PC-9 (cell line): ENCODE data around the gene ABCG4. TPM values are rescaled to one million over a fixed set of nuclear protein-coding genes. Genes with fewer than 3 reads are reported as not detected.
A peak's percentile ranks its signal among the peaks of the same experiment; 100 is the strongest.

ENCODE experiments used
- BruUV-seq: library from RNA; stranded (reverse); fragments of 400-500 nt; replicated peaks from 2 replicates; lab custom pipeline; 2021; lab: Mats Ljungman, UMichigan
- CTCF ChIA-PET: fragments of 300-600 bp; sonication (Branson Sonifier 250); formaldehyde crosslinking; loops from one replicate; lab custom pipeline; 2022; ENCODE audit warnings: antibody characterized with exemption; lab: Charles Lee
- POLR2A ChIA-PET: fragments of 300-600 bp; sonication (Branson Sonifier 250); formaldehyde crosslinking; loops from one replicate; lab custom pipeline; 2022; ENCODE audit warnings: antibody characterized with exemption; ENCODE audit not compliant: unreplicated experiment; lab: Charles Lee
- DNase-seq, 2 experiments: peaks; one replicate each; pipeline versions ENCODE4 v3.0.0 to v3.0.0-alpha.2; 2015 to 2022; ENCODE audit warnings: mixed read lengths in 1 of 2
- H2AFZ ChIP-seq: fragments of 200-600 bp; sonication (generic); 2 replicates; pipeline ENCODE4 v1.8.1; 2017; ENCODE audit warnings: antibody characterized with exemption
- H3F3A ChIP-seq: fragments of 200-600 bp; sonication (generic); 2 replicates; pipeline ENCODE4 v1.8.1; 2017; ENCODE audit warnings: antibody characterized with exemption, mild to moderate bottlenecking, low read depth; ENCODE audit not compliant: insufficient read depth
- H3K27ac ChIP-seq: fragments of 200-600 bp; sonication (generic); 2 replicates; pipeline ENCODE4 v1.6.1; 2016; ENCODE audit warnings: mixed run types
- H3K27me3 ChIP-seq: fragments of 200-600 bp; sonication (generic); 2 replicates; pipeline ENCODE4 v1.6.1; 2016; ENCODE audit warnings: low read depth, mixed run types; ENCODE audit not compliant: insufficient read depth
- H3K36me3 ChIP-seq: fragments of 200-600 bp; sonication (generic); 2 replicates; pipeline ENCODE4 v1.6.1; 2016; ENCODE audit warnings: low read depth, mixed run types
- H3K4me1 ChIP-seq: fragments of 200-600 bp; sonication (generic); replicated peaks from 2 replicates; pipeline ENCODE4 v1.6.1; 2016; ENCODE audit warnings: mixed run types; ENCODE audit not compliant: insufficient read depth
- H3K4me2 ChIP-seq: fragments of 200-600 bp; sonication (generic); 2 replicates; pipeline ENCODE4 v1.6.1; 2017; ENCODE audit warnings: mixed run types
- H3K4me3 ChIP-seq: fragments of 200-600 bp; sonication (generic); 2 replicates; pipeline ENCODE4 v1.6.1; 2016; ENCODE audit warnings: mixed run types
- H3K79me2 ChIP-seq: fragments of 200-600 bp; sonication (generic); 2 replicates; pipeline ENCODE4 v1.6.1; 2017; ENCODE audit warnings: low read depth, mixed run types
- H3K9me2 ChIP-seq: fragments of 200-600 bp; sonication (generic); 2 replicates; pipeline ENCODE4 v1.8.1; 2017; ENCODE audit warnings: mild to moderate bottlenecking; ENCODE audit not compliant: insufficient read depth
- H3K9me3 ChIP-seq: fragments of 200-600 bp; sonication (generic); 2 replicates; pipeline ENCODE4 v1.8.1; 2016; ENCODE audit warnings: low read depth; ENCODE audit not compliant: insufficient read depth
- H4K20me1 ChIP-seq: fragments of 200-600 bp; sonication (generic); 2 replicates; pipeline ENCODE4 v1.8.1; 2017; ENCODE audit not compliant: insufficient read depth
- EZH2 ChIP-seq: fragments of 200-600 bp; sonication (generic); IDR thresholded peaks from 2 replicates; pipeline ENCODE4 v1.8.0; 2017; ENCODE audit warnings: antibody characterized with exemption, low read depth
- intact Hi-C: fragments of 100-400 bp; cut with micrococcal nuclease; formaldehyde crosslinking; loops from one replicate; pipeline ENCODE4 v1.10.0; 2022; ENCODE audit not compliant: unreplicated experiment
- total RNA-seq: library from RNA; stranded (reverse); gene quantifications from 2 replicates; pipeline ENCODE4 v1.2.3, GENCODE V29; 2021
- TF ChIP-seq, protein P1 (sequence below): fragments of 200-600 bp; sonication (generic); conservative IDR thresholded peaks from 2 replicates; pipeline ENCODE4 v1.6.1; 2017; ENCODE audit warnings: mixed run types, antibody characterized with exemption, mild to moderate bottlenecking, moderate library complexity

The ABCG4 gene
- total RNA-seq, 1 experiment from 2014 or later, result 0.11 TPM

DNA sequence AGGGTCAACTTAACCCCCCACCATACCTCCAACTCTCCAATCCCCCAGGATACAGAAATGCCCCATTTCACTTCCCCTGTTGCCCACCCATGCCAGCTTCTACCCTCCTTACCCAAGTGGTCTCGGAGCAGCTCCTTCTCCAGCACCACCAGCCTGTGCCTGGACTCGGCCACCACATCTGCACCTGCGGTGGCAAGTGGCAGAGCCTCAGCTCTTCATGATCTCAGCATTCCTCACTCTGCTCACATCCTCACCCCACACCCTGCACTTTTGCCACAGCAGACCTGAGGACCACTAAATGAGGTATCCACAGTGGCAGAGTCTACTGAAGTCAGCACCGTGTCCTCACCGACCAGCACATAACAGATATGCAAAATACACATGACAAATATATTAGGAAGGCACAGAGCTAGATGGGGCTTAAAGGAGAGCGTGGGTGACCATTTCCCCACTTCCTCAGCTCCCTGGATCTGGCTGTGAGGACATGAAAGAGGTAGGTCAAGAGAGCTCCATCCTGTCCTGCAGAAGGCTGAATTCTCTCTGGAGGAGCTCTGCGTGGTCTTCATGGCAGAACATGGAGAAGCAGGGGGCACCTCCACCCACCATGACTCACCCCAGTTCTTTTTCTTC is 46.1 kb downstream of the ABCG4 start:
- Histone ChIP-seq H4K20me1 (no peaks in the 10 kb centered on the region), H2AFZ (no peak overlapping the region), H3K79me2 (no peaks in the 10 kb centered on the region), H3K27me3 (no peaks in the 10 kb centered on the region), H3K9me3 (no peaks in the 10 kb centered on the region; the same call in 1 of the 2 replicates), H3K36me3 (no peaks in the 10 kb centered on the region), H3K4me1 (peaks cover 35% of the 10 kb centered on the region), H3K9me2 (no peaks in the 10 kb centered on the region), H3K27ac (no peak overlapping the region), H3K4me2 (no peak overlapping the region), H3F3A (peaks cover 16% of the 10 kb centered on the region; the same call in 1 of the 2 replicates), H3K4me3 (no peak overlapping the region)
- no TSS peak for BruUV-seq
- POLR2A ChIA-PET, result interaction anchor here (0.7 kb wide), 1 partner anchor 165 kb away, joined by 3 read pairs; no protein-coding TSS in a partner anchor
- intact Hi-C loops, result loop anchor here (5.0 kb wide), 1 partner anchor 178 kb away; the partner anchor contains the start of genes RPS25 and TRAPPC4
- DNase-seq, result no peak
- CTCF ChIA-PET, result interaction anchor here (0.5 kb wide), 2 partner anchors 29 to 72 kb away, joined by 3 to 5 read pairs; no protein-coding TSS in a partner anchor
- no peak for TF ChIP-seq EZH2
- TF ChIP-seq, protein P1, sequence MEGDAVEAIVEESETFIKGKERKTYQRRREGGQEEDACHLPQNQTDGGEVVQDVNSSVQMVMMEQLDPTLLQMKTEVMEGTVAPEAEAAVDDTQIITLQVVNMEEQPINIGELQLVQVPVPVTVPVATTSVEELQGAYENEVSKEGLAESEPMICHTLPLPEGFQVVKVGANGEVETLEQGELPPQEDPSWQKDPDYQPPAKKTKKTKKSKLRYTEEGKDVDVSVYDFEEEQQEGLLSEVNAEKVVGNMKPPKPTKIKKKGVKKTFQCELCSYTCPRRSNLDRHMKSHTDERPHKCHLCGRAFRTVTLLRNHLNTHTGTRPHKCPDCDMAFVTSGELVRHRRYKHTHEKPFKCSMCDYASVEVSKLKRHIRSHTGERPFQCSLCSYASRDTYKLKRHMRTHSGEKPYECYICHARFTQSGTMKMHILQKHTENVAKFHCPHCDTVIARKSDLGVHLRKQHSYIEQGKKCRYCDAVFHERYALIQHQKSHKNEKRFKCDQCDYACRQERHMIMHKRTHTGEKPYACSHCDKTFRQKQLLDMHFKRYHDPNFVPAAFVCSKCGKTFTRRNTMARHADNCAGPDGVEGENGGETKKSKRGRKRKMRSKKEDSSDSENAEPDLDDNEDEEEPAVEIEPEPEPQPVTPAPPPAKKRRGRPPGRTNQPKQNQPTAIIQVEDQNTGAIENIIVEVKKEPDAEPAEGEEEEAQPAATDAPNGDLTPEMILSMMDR, result no peak

DNA sequence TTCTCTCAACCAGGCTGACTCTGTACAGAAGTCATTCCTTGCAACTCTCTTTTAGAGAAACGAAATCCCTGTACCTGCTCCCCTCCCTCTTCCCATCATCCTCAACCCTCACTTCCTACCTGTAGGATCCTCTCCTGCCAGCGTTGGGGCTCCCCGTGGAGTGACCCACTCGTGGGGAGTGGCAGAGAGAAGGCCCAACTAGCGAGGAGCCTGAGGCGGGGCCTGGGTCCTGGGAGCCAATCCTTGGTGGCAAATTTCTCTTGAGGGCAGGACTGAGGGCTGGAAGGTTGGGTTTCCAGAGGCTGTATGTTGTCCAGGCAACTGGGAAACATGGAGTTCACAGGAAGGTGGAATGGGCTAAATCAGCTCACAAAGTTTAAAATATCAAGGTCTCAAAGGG is 46.8 kb downstream of the ABCG4 start:
- peaks cover 27% of the 10 kb centered on the region for H3K4me1 ChIP-seq
- no peaks in the 10 kb centered on the region for H3K9me2 ChIP-seq
- no peak overlapping the region for H2AFZ ChIP-seq
- H3K79me2 ChIP-seq, result no peaks in the 10 kb centered on the region
- ChIA-PET CTCF (interaction anchor here (0.6 to 1.5 kb wide), 3 partner anchors 26 to 93 kb away, joined by 4 to 8 read pairs (median 6); partner anchors contain the start of gene DPAGT1), POLR2A (no interaction called here)
- intact Hi-C loops, result loop anchor here (2.0 to 5.0 kb wide), 5 partner anchors 27 to 178 kb away; partner anchors contain the start of genes HYOU1, NLRX1, RPS25 and TRAPPC4
- H3F3A ChIP-seq, result peaks cover 16% of the 10 kb centered on the region; the same call in 1 of the 2 replicates
- no peaks in the 10 kb centered on the region; the same call in 1 of the 2 replicates for H3K9me3 ChIP-seq
- no peaks in the 10 kb centered on the region for H3K36me3 ChIP-seq
- TF ChIP-seq EZH2, result no peak
- TF ChIP-seq, protein P1, result no peak
- 0 out of 2 replicates have a peak overlapping the region, but pooled peaks have one; percentile 8 for H3K4me2 ChIP-seq
- DNase-seq, result peak; percentile 46 to 84
- H3K4me3 ChIP-seq, result no peak overlapping the region
- no peaks in the 10 kb centered on the region for H3K27me3 ChIP-seq
- H4K20me1 ChIP-seq, result no peaks in the 10 kb centered on the region
- no TSS peak for BruUV-seq
- H3K27ac ChIP-seq, result no peak overlapping the region

DNA sequence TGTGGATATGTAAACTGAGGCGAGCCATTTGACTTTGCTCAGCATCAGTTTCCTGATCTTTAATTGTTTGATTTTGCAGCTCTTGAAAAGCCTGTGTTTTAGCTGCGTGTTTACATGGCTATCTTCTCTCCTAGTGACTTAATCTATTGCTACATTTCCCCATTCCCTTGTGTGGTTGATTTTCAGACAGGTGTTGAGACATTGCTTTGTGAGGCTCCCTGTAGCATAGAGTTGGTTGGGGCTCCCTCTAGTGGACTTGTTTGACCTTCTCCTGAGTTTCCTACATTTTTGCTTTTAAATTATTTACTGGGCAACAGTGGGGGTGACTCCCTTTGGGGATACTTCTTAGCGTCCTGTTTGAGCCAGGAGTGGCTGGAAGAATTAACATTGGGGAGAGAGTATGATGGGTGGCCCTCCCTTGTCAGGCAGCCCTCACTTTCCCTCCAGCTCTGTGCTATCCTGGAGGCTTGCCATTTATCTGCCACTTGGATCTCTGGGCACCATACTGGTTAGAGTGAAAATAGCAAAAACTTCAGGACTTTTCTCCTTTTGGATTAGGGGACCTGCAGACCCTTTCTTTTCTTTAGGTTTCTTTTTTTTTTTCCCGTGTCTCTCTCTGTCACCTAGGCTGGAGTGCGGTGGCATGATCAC is 48.1 kb downstream of the ABCG4 start:
- no peaks in the 10 kb centered on the region for H3K27me3 ChIP-seq
- peaks cover 10% of the 10 kb centered on the region; the same call in 1 of the 2 replicates for H3F3A ChIP-seq
- H3K4me1 ChIP-seq, result peaks cover 14% of the 10 kb centered on the region
- H3K9me3 ChIP-seq, result no peaks in the 10 kb centered on the region
- no TSS peak for BruUV-seq
- H3K4me2 ChIP-seq, result peak overlapping the region; percentile 10; the same call in 1 of the 2 replicates
- no peak overlapping the region for H3K4me3 ChIP-seq
- peak overlapping the region; percentile 13; the same call in 1 of the 2 replicates for H2AFZ ChIP-seq
- CTCF ChIA-PET, result interaction anchor here (0.5 to 1.5 kb wide), 6 partner anchors 9 to 164 kb away, joined by 3 to 17 read pairs (median 7); partner anchors contain the start of genes CBL, DPAGT1 and HINFP
- no peak for TF ChIP-seq EZH2
- TF ChIP-seq, protein P1, result peak; percentile 95
- POLR2A ChIA-PET, result interaction anchor here (0.6 kb wide), 1 partner anchor 133 kb away, joined by 3 read pairs; no protein-coding TSS in a partner anchor
- H3K27ac ChIP-seq, result no peak overlapping the region
- DNase-seq, result peak; percentile 69 to 88
- H3K9me2 ChIP-seq, result no peaks in the 10 kb centered on the region
- no peaks in the 10 kb centered on the region for H3K36me3 ChIP-seq
- no peaks in the 10 kb centered on the region for H3K79me2 ChIP-seq
- intact Hi-C loops, result loop anchor here (1.0 to 5.0 kb wide), 6 partner anchors 28 to 180 kb away; partner anchors contain the start of genes HYOU1, NLRX1, RPS25 and TRAPPC4
- no peaks in the 10 kb centered on the region for H4K20me1 ChIP-seq
